HG03439 (cell line): Measurements from ENCODE around the gene HS2ST1.
"Not testable (repeated sequence)": the region's sequence is repeated elsewhere in the genome, so short reads cannot be mapped to it uniquely, and the experiment has no call there.

Experiments used
- ATAC-seq: cut with Tn5 transposase; IDR thresholded peaks from one replicate; pipeline ENCODE4 v1.9.1; 2021; ENCODE audit warnings: mild to moderate bottlenecking, moderate library complexity; ENCODE audit not compliant: unreplicated experiment

The HS2ST1 gene

DNA sequence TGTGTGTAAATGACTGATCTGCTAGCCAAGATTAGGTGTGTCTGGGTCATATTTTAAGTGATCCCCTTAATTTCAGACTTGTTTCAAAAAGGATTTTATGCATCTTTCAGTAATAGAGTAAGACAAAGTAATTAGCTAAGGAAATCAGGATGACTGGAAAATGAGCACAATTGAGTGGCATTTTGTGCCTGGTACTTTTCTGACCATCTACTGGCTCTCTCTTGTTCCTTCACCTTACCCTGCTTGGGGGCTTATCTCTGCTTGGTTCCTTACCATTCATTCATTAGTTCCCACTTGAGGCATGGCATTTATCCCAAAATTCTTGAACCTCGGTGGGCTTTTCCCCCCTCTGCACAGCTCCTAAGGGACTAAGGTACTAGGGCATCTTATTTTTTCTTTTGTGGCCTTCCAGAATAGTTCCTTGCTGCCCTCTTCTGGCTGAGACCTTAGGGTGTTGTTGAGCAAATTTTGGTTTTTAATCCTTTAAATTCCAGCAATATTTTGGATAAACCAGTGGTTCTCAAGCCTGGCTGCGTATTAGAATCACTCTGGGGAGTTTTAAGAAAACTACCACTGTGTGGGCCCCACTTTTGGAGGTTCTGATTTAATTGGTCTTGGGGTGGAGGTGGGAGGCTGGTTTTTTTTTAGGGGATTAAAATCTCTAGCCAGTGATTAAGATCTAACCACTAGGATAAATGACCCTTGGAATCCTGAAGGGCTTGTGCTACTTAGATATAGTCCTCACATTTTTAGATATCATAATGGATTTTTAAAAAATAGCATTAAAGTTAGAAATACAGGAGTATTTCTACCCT, 50.8 kb downstream of the HS2ST1 start:
- no peak for ATAC-seq

GRCh38 chr1:86965827-86966182, 51.4 kb downstream of the HS2ST1 start:
- ATAC-seq, result no peak

- ATAC-seq, result no peak
Measured at GRCh38 chr1:86970938-86971337, 56.5 kb downstream of the HS2ST1 start.

- ATAC-seq, result no peak
Measured at GRCh38 chr1:86971778-86972177, 57.3 kb downstream of the HS2ST1 start.

GRCh38 chr1:86972262-86972661, 57.8 kb downstream of the HS2ST1 start:
- no peak for ATAC-seq

DNA sequence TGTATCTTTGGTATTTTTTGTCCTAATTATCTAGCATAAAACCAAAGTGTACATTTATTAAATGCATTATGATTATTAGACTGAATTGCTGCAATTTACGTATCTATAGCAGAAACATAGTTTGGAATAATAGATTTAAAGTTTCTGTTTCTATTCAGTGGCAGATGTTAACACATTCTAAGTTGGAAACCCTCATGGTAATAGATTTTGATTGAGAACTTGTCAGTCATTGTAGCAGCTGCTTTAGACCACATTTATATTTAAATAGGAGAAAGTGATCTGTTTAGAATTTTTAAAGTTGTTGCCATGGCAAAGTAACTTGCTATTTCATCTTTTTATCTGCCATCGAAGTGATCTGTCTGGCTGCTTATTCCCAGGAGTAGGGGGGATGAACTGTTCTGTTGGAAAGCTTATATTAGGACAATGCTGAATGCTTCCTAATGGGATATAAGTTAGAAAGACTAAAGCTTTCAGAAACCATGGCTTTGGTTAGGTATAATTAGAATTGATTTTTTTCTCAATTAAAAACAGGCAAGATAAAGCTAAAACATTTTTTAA, 61.6 kb downstream of the HS2ST1 start:
- no peak for ATAC-seq

DNA sequence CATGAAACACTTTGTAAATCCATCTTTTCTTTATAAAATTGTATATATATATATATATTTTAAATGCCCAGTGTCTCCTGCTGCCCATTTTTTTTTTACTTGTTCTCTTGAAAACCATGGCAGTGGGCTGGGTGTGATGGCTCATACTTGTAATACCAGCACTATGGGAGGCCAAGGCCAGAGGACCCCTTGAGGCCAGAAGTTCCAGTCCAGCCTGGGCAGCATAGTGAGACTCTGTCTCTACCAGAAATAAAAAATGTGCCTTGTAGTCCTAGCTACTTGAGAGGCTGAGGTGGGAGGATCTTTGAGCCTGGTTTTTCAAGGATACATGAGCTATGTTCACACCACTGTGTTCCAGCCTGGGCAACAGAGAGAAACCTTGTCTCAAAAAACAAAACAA, 62.2 kb downstream of the HS2ST1 start:
- ATAC-seq, result no peak

DNA sequence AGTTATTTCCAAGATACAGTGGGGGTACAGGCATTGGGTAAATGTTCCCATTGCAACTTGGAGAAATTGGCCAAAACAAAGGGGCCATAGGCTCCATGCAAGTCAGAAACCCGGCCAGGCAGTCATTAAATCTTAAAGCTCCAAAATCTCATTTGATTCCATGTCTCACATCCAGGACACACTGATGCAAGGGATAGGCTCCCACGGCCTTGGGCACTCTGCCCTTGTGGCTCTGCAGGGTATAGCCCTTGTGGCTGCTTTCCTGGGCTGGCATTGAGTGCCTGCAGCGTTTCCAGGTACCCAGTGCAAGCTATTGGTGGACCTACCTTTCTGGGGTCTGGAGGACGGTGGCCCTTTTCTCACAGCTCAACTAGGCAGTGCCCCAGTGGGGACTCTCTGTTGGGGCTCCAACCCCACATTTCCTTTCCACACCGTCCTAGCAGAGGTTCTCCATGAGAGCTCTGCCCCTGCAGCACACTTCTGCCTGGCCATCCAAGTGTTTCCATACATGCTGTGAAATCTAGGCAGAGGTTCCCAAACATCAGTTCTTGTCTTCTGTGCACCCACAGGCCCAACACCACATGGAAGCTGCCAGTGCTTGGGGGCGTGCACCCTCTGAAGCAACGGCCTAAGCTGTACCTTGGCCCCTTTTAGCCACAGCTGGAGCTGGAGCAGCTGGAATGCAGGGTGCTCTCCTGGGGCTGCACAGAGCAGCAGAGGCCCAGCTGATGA, 67.2 kb downstream of the HS2ST1 start:
- no peak for ATAC-seq

DNA sequence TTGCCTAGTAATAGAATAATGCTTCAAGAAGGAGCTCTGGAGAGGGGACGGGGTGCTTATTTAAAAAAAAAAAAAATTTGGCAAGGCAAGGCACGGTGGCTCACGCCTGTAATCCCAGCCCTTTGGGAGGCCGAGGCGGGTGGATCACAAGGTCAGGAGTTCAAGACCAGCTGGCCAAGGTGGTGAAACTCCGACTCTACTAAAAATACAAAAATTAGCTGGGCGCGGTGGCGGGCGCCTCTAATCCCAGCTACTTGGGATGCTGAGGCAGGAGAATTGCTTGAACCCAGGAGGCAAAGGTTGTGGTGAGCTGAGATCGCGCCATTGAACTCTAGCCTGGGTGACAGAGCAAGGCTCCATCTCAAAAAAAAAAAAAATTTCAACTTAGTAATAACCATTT, 69.2 kb downstream of the HS2ST1 start:
- not testable (repeated sequence) for ATAC-seq

DNA sequence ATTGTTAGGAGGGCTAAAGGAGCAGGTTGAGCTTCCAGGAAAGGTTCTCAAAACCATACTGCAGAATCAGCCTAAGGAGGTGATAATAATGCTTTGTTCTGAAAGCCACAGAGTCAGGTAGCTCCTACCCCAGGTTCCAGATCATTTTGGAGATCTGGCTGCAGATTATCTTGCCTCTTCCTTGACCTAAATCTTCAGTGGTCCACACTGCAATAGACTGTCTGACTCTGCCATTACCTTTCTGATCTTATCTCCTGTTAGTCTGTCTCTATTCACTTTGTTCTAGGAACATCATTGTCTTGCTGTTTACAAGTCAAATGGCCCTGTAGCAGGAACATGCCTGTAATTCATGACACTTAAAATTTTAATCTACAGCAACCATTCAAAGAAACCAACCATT, 73.0 kb downstream of the HS2ST1 start:
- ATAC-seq, result no peak

DNA sequence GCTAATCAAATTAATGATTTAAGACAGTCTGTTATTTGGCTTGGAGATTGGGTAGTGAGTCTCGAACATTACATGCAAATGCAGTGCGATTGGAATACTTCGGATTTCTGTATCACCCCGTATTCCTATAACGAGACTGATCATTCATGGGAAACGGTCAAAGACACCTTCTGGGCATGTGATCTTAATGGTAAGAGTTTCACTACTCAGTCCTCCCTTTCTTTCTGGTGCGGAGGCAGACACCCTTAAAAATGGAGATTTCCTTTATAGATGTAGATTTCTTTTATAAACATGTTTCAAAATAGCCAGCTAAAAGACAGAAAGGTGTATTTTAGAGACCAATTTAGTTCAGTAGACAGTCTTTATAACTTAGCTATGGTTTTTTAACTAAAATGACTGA, 74.4 kb downstream of the HS2ST1 start:
- ATAC-seq, result no peak

GRCh38 chr1:86989690-86990089, 75.3 kb downstream of the HS2ST1 start:
- ATAC-seq, result not testable (repeated sequence)

DNA sequence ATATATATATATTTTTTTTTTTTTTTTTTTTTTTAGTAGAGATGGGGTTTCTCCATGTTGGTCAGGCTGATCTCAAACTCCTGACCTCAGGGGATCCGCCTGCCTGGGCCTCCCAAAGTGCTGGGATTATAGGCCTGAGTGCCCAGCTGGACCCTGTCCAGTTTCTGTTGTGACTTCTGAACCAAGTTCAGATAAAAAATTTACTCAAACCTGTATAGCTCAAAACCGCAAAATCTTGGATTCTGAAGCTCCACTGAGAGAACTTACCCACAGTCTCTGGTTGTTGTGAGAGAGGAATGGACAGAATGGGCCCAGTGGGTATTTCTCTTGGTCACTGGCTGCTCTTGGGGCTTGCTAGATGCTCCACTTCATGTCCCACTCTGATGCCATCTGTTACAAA, 76.4 kb downstream of the HS2ST1 start:
- no peak for ATAC-seq

DNA sequence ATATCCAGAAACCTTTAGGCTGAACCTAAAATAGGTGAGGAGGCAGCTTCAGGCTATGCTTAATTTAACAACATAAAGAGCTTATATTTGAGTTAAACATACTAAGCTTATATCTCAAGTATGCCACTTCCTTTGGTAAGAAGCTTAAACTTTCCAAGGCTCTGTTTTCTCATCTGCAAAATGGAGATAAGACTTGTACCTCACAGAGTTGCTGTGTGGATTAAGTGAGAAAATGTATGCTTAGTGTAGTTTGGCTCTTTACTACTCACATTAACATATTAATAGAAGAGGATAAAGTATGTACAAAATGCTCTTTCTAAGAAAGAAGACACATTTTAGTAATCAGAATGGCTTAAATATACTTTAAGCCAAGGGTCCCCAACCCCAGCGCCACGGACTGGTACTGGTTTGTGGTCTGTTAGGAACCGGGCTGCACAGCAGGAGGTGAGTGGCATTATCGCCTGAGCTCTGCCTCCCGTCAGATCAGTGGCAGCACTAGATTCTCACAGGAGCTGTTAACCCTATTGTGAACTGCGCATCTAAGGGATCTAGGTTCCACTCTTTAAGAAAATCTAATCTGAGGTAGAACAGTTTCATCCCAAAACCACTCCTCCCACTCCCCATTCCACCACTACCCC, 77.2 kb downstream of the HS2ST1 start:
- ATAC-seq, result no peak

- ATAC-seq, result no peak
Measured at GRCh38 chr1:86992861-86993260, 78.4 kb downstream of the HS2ST1 start.

DNA sequence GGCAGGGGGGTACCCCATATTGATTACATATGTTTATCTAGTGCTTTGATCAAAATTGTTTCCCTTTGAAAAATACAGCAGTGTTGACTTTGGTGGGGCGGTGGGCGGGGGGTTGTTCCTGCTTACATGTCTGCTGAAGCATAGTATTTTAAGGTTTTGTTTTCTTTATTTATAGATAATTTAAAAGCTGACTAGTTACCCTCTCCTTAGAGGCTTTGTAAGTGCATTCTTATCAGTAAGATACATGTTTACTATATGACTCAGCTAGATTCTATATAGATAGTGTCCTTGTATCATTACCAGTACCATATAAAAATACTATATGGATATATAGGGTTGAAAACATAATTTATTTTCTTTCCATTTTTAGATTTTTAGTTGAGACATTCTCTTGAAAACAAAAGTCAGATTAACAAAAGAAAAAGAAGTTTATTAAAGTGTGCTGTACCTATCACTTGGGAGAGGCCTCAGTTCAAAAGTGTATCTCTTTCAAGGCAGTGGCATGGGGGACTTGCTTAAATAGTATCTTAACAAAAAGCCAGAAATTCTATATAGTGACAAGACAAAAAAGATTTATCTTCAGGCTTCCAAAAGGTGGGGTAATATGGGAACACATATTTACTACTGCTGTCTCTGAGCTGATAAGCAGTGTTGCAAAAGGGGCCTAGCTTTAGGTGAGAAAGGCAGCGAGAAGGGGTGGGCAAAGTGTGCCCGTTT, 79.0 kb downstream of the HS2ST1 start:
- no peak for ATAC-seq

GRCh38 chr1:86994061-86994460, 79.6 kb downstream of the HS2ST1 start:
- no peak for ATAC-seq

DNA sequence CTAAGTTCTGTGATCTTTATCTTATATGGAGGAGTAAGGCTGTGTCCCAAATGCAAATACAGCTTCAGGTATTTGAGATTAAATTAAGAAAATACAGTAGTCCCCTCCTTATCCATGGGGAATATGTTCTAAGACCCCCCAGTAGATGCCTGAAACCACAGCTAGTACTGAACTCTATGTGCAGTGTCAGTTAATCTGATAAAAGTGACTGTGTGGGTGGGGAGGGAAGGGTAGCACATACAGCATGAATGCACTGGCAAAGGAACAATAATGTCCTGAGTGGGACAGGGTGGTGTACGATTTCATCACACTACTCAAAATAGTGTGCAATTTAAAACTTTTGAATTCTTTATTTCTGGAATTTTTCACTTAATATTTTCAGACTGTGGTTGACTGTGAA, 83.1 kb downstream of the HS2ST1 start:
- no peak for ATAC-seq

DNA sequence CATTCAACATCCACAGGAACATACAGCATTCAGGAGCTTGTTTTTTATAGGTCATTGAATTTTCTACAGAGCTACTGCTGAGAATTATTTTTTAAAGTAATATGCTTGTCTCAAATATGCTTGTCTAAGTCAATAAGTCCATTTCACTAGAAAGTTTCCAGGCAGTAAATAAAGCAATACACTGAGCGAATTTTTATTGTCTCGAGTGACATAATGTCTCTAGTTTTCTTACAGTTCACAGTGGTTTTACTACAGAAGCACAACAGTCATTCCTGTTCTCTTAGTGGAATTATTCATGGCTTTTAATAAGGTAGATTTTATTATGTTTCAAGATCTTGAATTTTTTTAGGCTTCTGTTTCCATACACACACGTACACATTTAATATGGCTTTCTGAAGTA, 83.8 kb downstream of the HS2ST1 start:
- ATAC-seq, result no peak

GRCh38 chr1:86998727-86999126, 84.3 kb downstream of the HS2ST1 start:
- ATAC-seq, result no peak

GRCh38 chr1:87000460-87000859, 86.0 kb downstream of the HS2ST1 start:
- ATAC-seq, result no peak
